Activated T-cell treated with anti-CD3 and anti-CD28 coated beads, Interleukin-2, amount 50 U/mL, for 72 hours (primary cell): Measurements from ENCODE around the gene FILIP1L. TPM values are rescaled to one million over a fixed set of nuclear protein-coding genes. Genes with fewer than 3 reads are reported as not detected.

Experiments used
- ATAC-seq, 2 donors: fragments of 150-1000 bp; cut with Tn5 transposase; replicated peaks in 1 of 2; 2 replicates each; pipeline ENCODE4 v1.10.0; 2021; ENCODE audit warnings: moderate library complexity in 2 of 2, mild to moderate bottlenecking in 1 of 2
- DNase-seq, 2 donors: peaks; one replicate each; pipeline ENCODE4 v3.0.0; 2021 to 2022; ENCODE audit warnings: mixed read lengths in 1 of 2
- H3K27ac Mint-ChIP-seq: one replicate; pipeline ENCODE4 v1.8.0; 2022; ENCODE audit warnings: mild to moderate bottlenecking, moderate library complexity, mixed read lengths
- H3K27me3 Mint-ChIP-seq: one replicate; pipeline ENCODE4 v1.8.0; 2022; ENCODE audit warnings: low read depth, mixed read lengths
- H3K36me3 Mint-ChIP-seq, 2 donors: one replicate each; pipeline ENCODE4 v1.8.0; 2022; ENCODE audit warnings: mixed read lengths in 2 of 2, mild to moderate bottlenecking in 1 of 2; ENCODE audit not compliant: insufficient read depth in 2 of 2
- H3K4me1 Mint-ChIP-seq: one replicate; pipeline ENCODE4 v1.8.0; 2022; ENCODE audit warnings: low read depth, mixed read lengths
- H3K4me3 Mint-ChIP-seq, 2 donors: one replicate each; pipeline ENCODE4 v1.8.0; 2022; ENCODE audit warnings: mild to moderate bottlenecking in 2 of 2, mixed read lengths in 2 of 2, moderate library complexity in 2 of 2
- H3K9me3 Mint-ChIP-seq, 2 donors: one replicate each; pipeline ENCODE4 v1.8.0; 2022; ENCODE audit warnings: mixed read lengths in 2 of 2
- total RNA-seq, 2 donors: library from RNA; stranded (reverse); gene quantifications; one replicate each; pipeline ENCODE4 v1.2.3, GENCODE V29; 2022

The FILIP1L gene
- total RNA-seq, 2 donors from 2014 or later: 0.46 to 0.93 TPM

GRCh38 chr3:99972380-99973104 lies 141.8 kb downstream of the FILIP1L start:
- peaks cover 26% of the 10 kb centered on the region for H3K4me1 Mint-ChIP-seq
- no peak overlapping the region for H3K4me3 Mint-ChIP-seq
- peaks cover 3 to 4% of the 10 kb centered on the region in 2 donors for H3K36me3 Mint-ChIP-seq
- H3K27ac Mint-ChIP-seq: no peak overlapping the region
- H3K9me3 Mint-ChIP-seq: peaks cover 4% of the 10 kb centered on the region in 2 donors
- no peak for DNase-seq
- ATAC-seq: no peak
- H3K27me3 Mint-ChIP-seq: no peaks in the 10 kb centered on the region

- peaks cover 26% of the 10 kb centered on the region for H3K4me1 Mint-ChIP-seq
- ATAC-seq (no peak), DNase-seq (no peak)
- no peak overlapping the region for H3K4me3 Mint-ChIP-seq
- H3K27me3 Mint-ChIP-seq: no peaks in the 10 kb centered on the region
- H3K27ac Mint-ChIP-seq: no peak overlapping the region
- peaks cover 0 to 2% of the 10 kb centered on the region in 2 donors for H3K9me3 Mint-ChIP-seq
- no peaks in the 10 kb centered on the region for H3K36me3 Mint-ChIP-seq
Observed at GRCh38 chr3:99971761-99972160, 142.5 kb downstream of the FILIP1L start.

- no peak overlapping the region for H3K27ac Mint-ChIP-seq
- H3K27me3 Mint-ChIP-seq: no peaks in the 10 kb centered on the region
- no peaks in the 10 kb centered on the region for H3K36me3 Mint-ChIP-seq
- ATAC-seq: peak; percentile 79 to 87
- DNase-seq: peak; percentile 3 to 4
- peaks cover 28% of the 10 kb centered on the region for H3K4me1 Mint-ChIP-seq
- peak overlapping the region in 1 of 2 donors; percentile 10 for H3K4me3 Mint-ChIP-seq
- peaks cover 0 to 2% of the 10 kb centered on the region in 2 donors for H3K9me3 Mint-ChIP-seq
Observed at GRCh38 chr3:99970198-99970597, 144.1 kb downstream of the FILIP1L start.

- no peaks in the 10 kb centered on the region for H3K9me3 Mint-ChIP-seq
- H3K4me1 Mint-ChIP-seq: peaks cover 36% of the 10 kb centered on the region
- peak in 1 of 2 donors; percentile 1 for DNase-seq
- H3K36me3 Mint-ChIP-seq: peaks cover 0 to 1% of the 10 kb centered on the region in 2 donors
- peak overlapping the region in 1 of 2 donors; percentile 69 for H3K4me3 Mint-ChIP-seq
- H3K27ac Mint-ChIP-seq: peak overlapping the region; percentile 89
- ATAC-seq: peak; percentile 59 to 78
- no peaks in the 10 kb centered on the region for H3K27me3 Mint-ChIP-seq
Observed at GRCh38 chr3:99969136-99969535, 145.2 kb downstream of the FILIP1L start.

- H3K4me3 Mint-ChIP-seq: no peak overlapping the region
- H3K36me3 Mint-ChIP-seq: peaks cover 0 to 1% of the 10 kb centered on the region in 2 donors
- no peaks in the 10 kb centered on the region for H3K9me3 Mint-ChIP-seq
- H3K27me3 Mint-ChIP-seq: no peaks in the 10 kb centered on the region
- no peak for DNase-seq
- ATAC-seq: no peak
- H3K4me1 Mint-ChIP-seq: peaks cover 36% of the 10 kb centered on the region
- no peak overlapping the region for H3K27ac Mint-ChIP-seq
Observed at GRCh38 chr3:99967796-99968195, 146.5 kb downstream of the FILIP1L start.

- no peak for DNase-seq
- H3K36me3 Mint-ChIP-seq: peaks cover 0 to 1% of the 10 kb centered on the region in 2 donors
- ATAC-seq: no peak
Observed at GRCh38 chr3:99966662-99967416, 147.5 kb downstream of the FILIP1L start.

GRCh38 chr3:99965681-99966408 lies 148.5 kb downstream of the FILIP1L start:
- no peaks in the 10 kb centered on the region for H3K27me3 Mint-ChIP-seq
- H3K36me3 Mint-ChIP-seq: peaks cover 0 to 1% of the 10 kb centered on the region in 2 donors
- no peaks in the 10 kb centered on the region for H3K9me3 Mint-ChIP-seq
- ATAC-seq (no peak), DNase-seq (no peak)
- no peak overlapping the region for H3K27ac Mint-ChIP-seq
- peaks cover 36% of the 10 kb centered on the region for H3K4me1 Mint-ChIP-seq
- no peak overlapping the region for H3K4me3 Mint-ChIP-seq

More at GRCh38 chr3:99966662-99967416, 147.5 kb downstream of the FILIP1L start:
- Mint-ChIP-seq H3K4me3 (no peak overlapping the region), H3K27me3 (no peaks in the 10 kb centered on the region), H3K27ac (no peak overlapping the region), H3K4me1 (peaks cover 36% of the 10 kb centered on the region), H3K9me3 (no peaks in the 10 kb centered on the region)

GRCh38 chr3:99965077-99965476 lies 149.2 kb downstream of the FILIP1L start:
- Mint-ChIP-seq H3K27me3 (no peaks in the 10 kb centered on the region), H3K4me3 (no peak overlapping the region), H3K27ac (no peak overlapping the region), H3K36me3 (peaks cover 0 to 1% of the 10 kb centered on the region in 2 donors), H3K9me3 (no peaks in the 10 kb centered on the region), H3K4me1 (peaks cover 28% of the 10 kb centered on the region)
- ATAC-seq (peak; percentile 18 to 47), DNase-seq (no peak)

GRCh38 chr3:99962703-99963102 lies 151.6 kb downstream of the FILIP1L start:
- peaks cover 9% of the 10 kb centered on the region for H3K4me1 Mint-ChIP-seq
- no peak overlapping the region for H3K4me3 Mint-ChIP-seq
- H3K9me3 Mint-ChIP-seq: no peaks in the 10 kb centered on the region
- ATAC-seq (no peak), DNase-seq (no peak)
- no peaks in the 10 kb centered on the region for H3K27me3 Mint-ChIP-seq
- H3K36me3 Mint-ChIP-seq: peaks cover 0 to 1% of the 10 kb centered on the region in 2 donors
- H3K27ac Mint-ChIP-seq: no peak overlapping the region

GRCh38 chr3:99961756-99962515 lies 152.4 kb downstream of the FILIP1L start:
- Mint-ChIP-seq H3K4me3 (no peak overlapping the region), H3K27me3 (no peaks in the 10 kb centered on the region), H3K27ac (no peak overlapping the region), H3K4me1 (peaks cover 9% of the 10 kb centered on the region), H3K9me3 (no peaks in the 10 kb centered on the region), H3K36me3 (peaks cover 0 to 1% of the 10 kb centered on the region in 2 donors)
- DNase-seq (no peak), ATAC-seq (no peak)

GRCh38 chr3:99960941-99961340 lies 153.4 kb downstream of the FILIP1L start:
- no peak overlapping the region for H3K27ac Mint-ChIP-seq
- no peaks in the 10 kb centered on the region for H3K27me3 Mint-ChIP-seq
- no peak for ATAC-seq
- no peak overlapping the region for H3K4me3 Mint-ChIP-seq
- DNase-seq: no peak
- H3K36me3 Mint-ChIP-seq: peaks cover 0 to 1% of the 10 kb centered on the region in 2 donors
- H3K9me3 Mint-ChIP-seq: no peaks in the 10 kb centered on the region
- H3K4me1 Mint-ChIP-seq: peaks cover 9% of the 10 kb centered on the region

GRCh38 chr3:99960123-99960878 lies 154.0 kb downstream of the FILIP1L start:
- Mint-ChIP-seq H3K27me3 (no peaks in the 10 kb centered on the region), H3K9me3 (no peaks in the 10 kb centered on the region), H3K36me3 (peaks cover 0 to 1% of the 10 kb centered on the region in 2 donors), H3K27ac (no peak overlapping the region), H3K4me3 (no peak overlapping the region), H3K4me1 (peaks cover 8% of the 10 kb centered on the region)
- DNase-seq (no peak), ATAC-seq (no peak)
